Measurements from ENCODE around the gene SCAF8.
"Not testable (repeated sequence)": the region's sequence is repeated elsewhere in the genome, so short reads cannot be mapped to it uniquely, and the experiment has no call there.

The SCAF8 gene

GRCh38 chr6:154733626-154734382 lies 588 bp downstream of the SCAF8 start:
- in situ Hi-C loops (cut with HindIII; ENCODE audit: low sequenced_read_pairs) = no loop called here

DNA sequence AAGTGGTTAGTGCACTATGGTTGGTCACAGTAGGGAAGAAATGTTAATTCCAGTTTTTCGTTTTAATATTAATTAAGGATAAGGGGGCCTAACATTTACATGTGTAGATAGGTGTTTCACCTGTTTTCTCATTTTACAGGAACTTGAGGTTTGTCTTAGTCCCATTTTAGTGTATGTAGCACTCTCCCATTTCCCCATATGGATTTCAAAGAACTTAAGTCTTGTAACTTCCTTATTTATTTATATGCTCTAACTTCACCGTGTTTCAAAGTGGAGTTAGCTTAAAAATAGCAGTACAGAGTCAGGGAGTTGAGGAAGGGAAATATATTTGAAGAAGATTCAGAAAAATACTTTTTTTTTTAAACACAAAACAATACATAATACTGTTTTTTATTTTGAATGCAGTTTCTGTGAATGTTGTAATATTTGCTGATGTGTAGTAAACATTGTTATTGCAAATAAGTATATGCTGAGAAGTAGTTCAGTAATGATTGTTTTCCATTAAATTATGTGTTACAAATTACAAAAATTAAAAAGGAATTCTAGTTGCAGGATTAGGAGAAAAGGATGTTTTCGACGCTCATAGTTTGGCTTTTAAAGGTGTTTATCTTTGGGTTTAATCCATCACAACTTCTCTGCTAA lies 3.5 kb downstream of the SCAF8 start:
- in situ Hi-C loops (cut with HindIII; ENCODE audit: low sequenced_read_pairs) = no loop called here

DNA sequence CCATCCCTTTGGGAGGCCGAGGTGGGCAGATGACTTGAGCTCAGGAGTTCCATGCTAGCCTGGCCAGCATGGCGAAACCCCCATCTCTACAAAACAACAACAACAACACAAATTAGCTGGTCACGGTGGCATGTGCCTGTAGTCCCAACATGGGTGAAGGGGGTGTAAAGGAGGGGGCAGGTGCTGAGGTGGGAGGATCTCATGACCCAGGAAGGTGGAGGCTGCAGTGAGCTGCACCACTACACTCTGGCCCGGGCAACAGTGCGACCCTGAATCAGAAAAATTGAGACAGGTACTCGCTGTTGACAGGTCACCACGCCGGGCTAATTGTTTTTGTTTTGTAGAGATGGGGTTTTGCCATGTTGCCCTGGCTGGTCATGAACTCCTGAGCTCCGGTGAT lies 4.2 kb downstream of the SCAF8 start:
- in situ Hi-C loops (cut with HindIII; ENCODE audit: low sequenced_read_pairs) = no loop called here

GRCh38 chr6:154738551-154738961 lies 5.3 kb downstream of the SCAF8 start:
- in situ Hi-C loops (cut with HindIII; ENCODE audit: low sequenced_read_pairs) = no loop called here

- in situ Hi-C loops (cut with HindIII; ENCODE audit: low sequenced_read_pairs) = no loop called here
Observed at GRCh38 chr6:154740658-154741057, 7.4 kb downstream of the SCAF8 start.

DNA sequence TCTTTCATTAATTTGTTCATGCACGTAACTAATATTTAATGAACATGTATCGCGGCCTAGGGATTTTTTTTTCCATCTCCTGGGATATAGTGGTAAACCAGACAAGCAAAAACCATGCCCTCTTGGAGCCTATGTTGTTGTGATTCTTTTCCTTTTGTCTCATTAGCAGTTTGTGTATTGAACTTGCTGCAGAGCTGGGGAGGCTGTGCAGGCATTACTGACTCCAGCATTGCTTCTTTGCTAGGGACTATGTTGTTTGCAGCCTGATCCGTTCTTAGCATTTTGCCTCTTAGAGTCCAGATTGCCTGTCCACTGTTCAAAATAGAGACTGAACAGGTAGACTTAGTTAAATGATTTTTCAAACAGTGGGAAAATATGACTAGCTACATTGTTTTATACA lies 9.7 kb downstream of the SCAF8 start:
- in situ Hi-C loops (cut with HindIII; ENCODE audit: low sequenced_read_pairs) = no loop called here

DNA sequence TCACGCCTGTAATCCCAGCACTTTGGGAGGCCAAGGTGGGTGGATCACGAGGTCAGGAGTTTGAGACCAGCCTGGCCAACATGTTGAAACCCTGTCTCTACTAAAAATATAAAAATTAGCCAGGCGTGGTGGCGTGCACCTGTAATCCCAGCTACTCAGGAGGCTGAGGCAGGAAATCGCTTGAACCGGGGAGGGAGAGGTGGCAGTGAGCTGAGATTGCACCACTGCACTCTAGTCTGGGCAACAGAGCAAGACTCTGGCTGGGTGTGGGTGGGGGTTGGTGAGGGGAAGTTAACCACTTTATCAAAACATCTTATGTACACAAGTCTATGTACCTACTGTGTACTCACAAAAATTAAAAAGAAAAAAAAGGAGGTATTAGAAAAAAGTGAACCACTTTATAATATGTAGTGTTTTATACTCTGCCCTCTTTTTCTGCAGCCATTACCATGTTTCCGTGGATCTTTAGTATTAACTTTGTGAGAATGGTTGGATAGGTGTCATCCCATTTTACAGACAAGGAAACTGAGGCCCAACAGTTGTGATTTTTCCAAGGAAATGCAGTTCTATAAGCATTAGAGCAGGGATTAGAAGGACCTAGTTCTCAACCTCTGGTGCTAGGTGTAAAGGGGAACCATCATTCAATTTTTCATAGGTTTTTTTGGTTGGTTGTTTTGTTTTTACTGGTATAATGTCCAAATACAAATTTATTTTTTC lies 11.0 kb downstream of the SCAF8 start:
- in situ Hi-C loops (cut with HindIII; ENCODE audit: low sequenced_read_pairs) = not testable (repeated sequence)

DNA sequence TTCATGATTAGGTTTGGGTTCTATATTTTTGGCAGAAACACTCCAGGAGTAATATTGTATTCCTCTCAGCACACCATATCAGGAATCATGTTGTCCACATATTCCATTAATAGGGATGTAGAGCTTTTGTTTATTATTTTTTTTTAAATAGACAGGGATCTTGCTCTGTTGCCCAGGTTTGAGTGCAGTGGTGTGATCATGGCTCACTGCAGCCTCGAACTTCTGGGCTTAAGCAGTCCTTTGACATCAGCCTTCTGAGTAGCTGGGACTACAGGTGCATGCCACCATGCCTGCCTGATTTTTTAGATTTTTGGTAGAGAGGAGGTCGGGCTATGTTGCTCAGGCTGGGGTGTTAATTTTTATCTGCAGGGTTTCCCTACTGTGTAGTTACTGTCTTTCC lies 12.0 kb downstream of the SCAF8 start:
- in situ Hi-C loops (cut with HindIII; ENCODE audit: low sequenced_read_pairs) = no loop called here

GRCh38 chr6:154749341-154749740 lies 16.1 kb downstream of the SCAF8 start:
- in situ Hi-C loops (cut with HindIII; ENCODE audit: low sequenced_read_pairs) = no loop called here

- in situ Hi-C loops (cut with HindIII; ENCODE audit: low sequenced_read_pairs) = no loop called here
Observed at GRCh38 chr6:154751011-154751800, 18.0 kb downstream of the SCAF8 start.

DNA sequence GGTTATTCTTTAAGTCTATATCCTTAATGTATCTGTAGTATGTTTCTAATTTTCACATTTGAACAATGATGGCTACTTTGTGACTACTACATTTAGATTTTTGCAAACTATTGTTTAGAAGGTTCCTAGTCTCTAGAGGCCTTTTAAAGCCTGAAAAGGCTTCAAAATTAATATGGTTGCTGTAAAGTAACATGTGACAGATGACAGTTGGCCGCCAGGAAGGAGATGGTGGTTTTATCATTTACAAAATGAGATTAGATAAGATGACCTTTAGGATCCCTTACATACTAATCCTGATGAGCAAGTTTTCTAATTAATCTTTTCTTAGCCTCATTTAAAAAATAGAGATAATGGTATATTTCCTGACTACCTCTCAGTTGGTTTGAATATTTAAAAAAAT lies 18.8 kb downstream of the SCAF8 start:
- in situ Hi-C loops (cut with HindIII; ENCODE audit: low sequenced_read_pairs) = no loop called here

DNA sequence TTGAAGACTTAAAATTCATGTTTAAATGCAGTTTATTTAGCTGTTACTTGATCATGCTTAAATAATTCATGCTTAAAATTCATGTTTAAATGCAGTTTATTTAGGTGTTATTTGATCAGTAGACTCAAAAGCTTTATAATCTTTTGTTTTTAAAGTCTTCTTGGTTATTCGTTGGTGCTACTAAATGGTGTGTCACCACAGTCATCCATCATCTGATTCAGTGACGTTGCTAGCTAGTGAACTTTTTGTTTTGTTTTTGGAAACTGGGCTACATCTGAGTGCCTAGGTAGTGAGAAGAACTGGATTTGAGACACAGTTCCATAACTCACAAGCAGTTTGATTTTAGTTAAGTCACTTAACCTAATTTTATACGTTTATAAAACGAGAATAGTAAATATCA lies 20.9 kb downstream of the SCAF8 start:
- in situ Hi-C loops (cut with HindIII; ENCODE audit: low sequenced_read_pairs) = no loop called here

- in situ Hi-C loops (cut with HindIII; ENCODE audit: low sequenced_read_pairs) = no loop called here
Observed at GRCh38 chr6:154757352-154758050, 24.3 kb downstream of the SCAF8 start.

- in situ Hi-C loops (cut with HindIII; ENCODE audit: low sequenced_read_pairs) = no loop called here
Observed at GRCh38 chr6:154758125-154758524, 24.9 kb downstream of the SCAF8 start.

GRCh38 chr6:154763650-154764049 lies 30.4 kb downstream of the SCAF8 start:
- in situ Hi-C loops (cut with HindIII; ENCODE audit: low sequenced_read_pairs) = no loop called here

- in situ Hi-C loops (cut with HindIII; ENCODE audit: low sequenced_read_pairs) = no loop called here
Observed at GRCh38 chr6:154765273-154765672, 32.1 kb downstream of the SCAF8 start.

GRCh38 chr6:154766288-154766687 lies 33.1 kb downstream of the SCAF8 start:
- in situ Hi-C loops (cut with HindIII; ENCODE audit: low sequenced_read_pairs) = no loop called here

DNA sequence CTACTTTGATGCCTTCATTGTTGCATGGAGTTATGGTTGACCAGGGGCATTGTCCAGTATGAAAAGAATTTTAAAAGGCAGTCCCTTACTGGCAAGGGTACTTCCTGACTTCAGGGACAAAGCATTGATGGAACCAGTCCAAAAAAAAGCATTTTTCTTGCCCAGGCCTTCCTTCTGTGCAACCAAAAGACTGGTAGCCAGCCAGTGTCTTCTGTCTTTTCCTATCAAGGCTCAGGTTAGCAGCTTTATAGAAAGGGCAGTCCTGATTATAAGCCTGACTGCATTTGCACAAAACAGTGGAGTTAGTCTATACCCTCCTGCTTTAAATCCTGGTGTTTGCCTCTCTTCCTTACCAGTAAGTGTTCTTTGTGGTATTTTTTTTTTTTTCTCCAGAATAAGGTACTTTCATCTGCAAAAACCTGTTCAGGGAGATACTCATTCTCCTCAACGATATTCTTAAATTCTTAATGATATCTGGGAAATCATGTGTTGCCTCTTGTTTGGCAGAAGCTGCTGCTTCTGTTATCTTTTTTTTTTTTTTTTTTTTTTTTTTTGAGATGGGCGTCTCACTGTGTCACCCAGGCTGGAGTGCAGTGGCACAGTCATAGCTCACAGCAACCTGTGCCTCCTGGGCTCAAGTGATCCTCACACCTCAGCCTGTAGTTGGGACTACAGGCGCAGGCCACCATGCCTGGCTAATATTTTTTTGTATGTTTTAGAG lies 33.9 kb downstream of the SCAF8 start:
- in situ Hi-C loops (cut with HindIII; ENCODE audit: low sequenced_read_pairs) = no loop called here

GRCh38 chr6:154768280-154768679 lies 35.1 kb downstream of the SCAF8 start:
- in situ Hi-C loops (cut with HindIII; ENCODE audit: low sequenced_read_pairs) = no loop called here

DNA sequence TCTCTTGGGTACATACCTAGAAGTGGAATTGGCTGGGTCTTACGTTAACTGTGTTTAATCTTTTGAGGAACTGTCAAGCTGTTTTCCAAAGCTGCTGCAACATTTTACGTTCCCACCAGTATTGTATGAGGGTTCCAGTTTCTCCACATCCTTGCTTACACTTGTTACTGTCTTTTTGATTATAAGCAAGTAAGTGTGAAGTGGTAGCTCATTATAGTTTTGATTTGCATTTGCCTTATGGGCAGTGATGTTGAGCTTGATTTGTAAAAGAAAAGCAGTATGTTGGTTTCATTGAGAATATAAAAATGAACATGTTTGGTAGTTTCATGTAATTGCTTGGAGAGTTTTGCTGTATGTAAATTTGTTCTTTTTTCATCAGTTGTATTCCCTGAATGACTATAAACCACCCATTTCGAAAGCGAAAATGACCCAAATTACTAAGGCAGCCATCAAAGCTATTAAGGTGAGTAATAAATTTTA lies 40.4 kb downstream of the SCAF8 start:
- in situ Hi-C loops (cut with HindIII; ENCODE audit: low sequenced_read_pairs) = no loop called here
